GM23338 (cell line): ENCODE results near the gene FBN2. TPM values are rescaled to one million over a fixed set of nuclear protein-coding genes. Genes with fewer than 3 reads are reported as not detected.

Experiments used
- ATAC-seq: fragments of 200-7000 bp; cut with Tn5 transposase; 3 replicates; pipeline ENCODE4 v1.9.1; 2020
- DNase-seq: peaks from one replicate; pipeline ENCODE4 v3.0.0-alpha.2; 2015; ENCODE audit warnings: low spot score
- H2AFZ ChIP-seq: fragments of 200-600 bp; sonication (generic); 2 replicates; pipeline ENCODE4 v1.8.0; 2016; ENCODE audit warnings: antibody characterized with exemption, mild to moderate bottlenecking, moderate library complexity
- H3F3A ChIP-seq: fragments of 200-600 bp; sonication (generic); replicated peaks from 2 replicates; pipeline ENCODE4 v1.8.0; 2017; ENCODE audit warnings: antibody characterized with exemption, mixed run types, low read depth
- H3K27ac ChIP-seq: fragments of 200-600 bp; sonication (generic); 2 replicates; pipeline ENCODE4 v1.6.1; 2016; ENCODE audit warnings: low read depth
- H3K27me3 ChIP-seq: fragments of 200-600 bp; sonication (generic); 2 replicates; pipeline ENCODE4 v1.8.0; 2016; ENCODE audit warnings: mild to moderate bottlenecking, mixed run types, moderate library complexity; ENCODE audit not compliant: insufficient read depth
- H3K36me3 ChIP-seq: fragments of 200-600 bp; sonication (generic); 2 replicates; pipeline ENCODE4 v1.8.0; 2016; ENCODE audit warnings: mild to moderate bottlenecking; ENCODE audit not compliant: insufficient read depth
- H3K4me1 ChIP-seq: fragments of 200-600 bp; sonication (generic); 2 replicates; pipeline ENCODE4 v1.8.0; 2016; ENCODE audit warnings: mild to moderate bottlenecking, moderate library complexity; ENCODE audit not compliant: insufficient read depth
- H3K4me2 ChIP-seq: fragments of 200-600 bp; sonication (generic); 2 replicates; pipeline ENCODE4 v1.7.1; 2017; ENCODE audit warnings: mixed run types
- H3K4me3 ChIP-seq: fragments of 200-600 bp; sonication (generic); 2 replicates; pipeline ENCODE4 v1.6.1; 2016; ENCODE audit warnings: mixed run types
- H3K79me2 ChIP-seq: fragments of 200-600 bp; sonication (generic); replicated peaks from 2 replicates; pipeline ENCODE4 v1.8.0; 2017; ENCODE audit warnings: mild to moderate bottlenecking; ENCODE audit not compliant: insufficient read depth
- H3K9me2 ChIP-seq: fragments of 200-600 bp; sonication (generic); 2 replicates; pipeline ENCODE4 v1.8.0; 2017; ENCODE audit not compliant: insufficient read depth
- H4K20me1 ChIP-seq: fragments of 200-600 bp; sonication (generic); replicated peaks from 2 replicates; pipeline ENCODE4 v1.8.0; 2017; ENCODE audit warnings: mild to moderate bottlenecking; ENCODE audit not compliant: insufficient read depth
- H3K27ac Mint-ChIP-seq: 2 replicates; pipeline ENCODE4 v1.8.0; 2020; ENCODE audit warnings: inconsistent platforms, mild to moderate bottlenecking, moderate library complexity, mixed read lengths
- H3K27me3 Mint-ChIP-seq: 3 replicates; pipeline ENCODE4 v1.8.0; 2022; ENCODE audit warnings: low read depth, mild to moderate bottlenecking, moderate library complexity, mixed read lengths, inconsistent platforms; ENCODE audit not compliant: insufficient read depth, poor library complexity
- H3K36me3 Mint-ChIP-seq: 3 replicates; pipeline ENCODE4 v1.8.0; 2021; ENCODE audit warnings: low read depth, mild to moderate bottlenecking, inconsistent platforms, moderate library complexity, mixed read lengths
- H3K4me1 Mint-ChIP-seq: 3 replicates; pipeline ENCODE4 v1.8.0; 2020; ENCODE audit warnings: mild to moderate bottlenecking, inconsistent platforms, mixed read lengths
- H3K4me3 Mint-ChIP-seq: 3 replicates; pipeline ENCODE4 v1.8.0; 2021; ENCODE audit warnings: moderate library complexity, mild to moderate bottlenecking, inconsistent platforms, mixed read lengths
- H3K9me3 Mint-ChIP-seq: 3 replicates; pipeline ENCODE4 v1.8.0; 2020; ENCODE audit warnings: moderate library complexity, mild to moderate bottlenecking, inconsistent platforms, mixed read lengths
- ZNF114 ChIP-seq: fragments of 250-450 bp; sonication (Bioruptor Pico); IDR thresholded peaks from 2 replicates; pipeline ENCODE4 v1.5.0; 2020; ENCODE audit warnings: mild to moderate bottlenecking, moderate library complexity
- polyA plus RNA-seq: library from polyadenylated mRNA; unstranded; fragments of >200 nt; fragmentation: Nextera tagmentation; extraction: Ambion mirVana; gene quantifications from 2 replicates; pipeline ENCODE4 v1.2.1, GENCODE V29; 2016
- total RNA-seq: library from RNA; depleted of rRNA; stranded (reverse); fragments of >200 nt; shearing (Covaris generic); gene quantifications from 2 replicates; pipeline ENCODE4 v1.2.3, GENCODE V29; 2014
- TF ChIP-seq, protein P1 (sequence below): fragments of 250-450 bp; sonication (Bioruptor Pico); IDR thresholded peaks from 2 replicates; pipeline ENCODE4 v1.5.0; 2020; ENCODE audit warnings: mild to moderate bottlenecking, moderate library complexity
- TF ChIP-seq, protein P2 (sequence below): IDR thresholded peaks from 2 replicates; pipeline ENCODE4 v1.6.1; 2016; ENCODE audit warnings: antibody characterized with exemption
- TF ChIP-seq, protein P3 (sequence below): IDR thresholded peaks from one replicate; pipeline ENCODE4 v1.6.1; 2018; ENCODE audit warnings: antibody characterized with exemption; ENCODE audit not compliant: unreplicated experiment

The FBN2 gene
- total and polyA plus RNA-seq, 2 experiments from 2014 or later = 2.6 to 13.6 TPM

DNA sequence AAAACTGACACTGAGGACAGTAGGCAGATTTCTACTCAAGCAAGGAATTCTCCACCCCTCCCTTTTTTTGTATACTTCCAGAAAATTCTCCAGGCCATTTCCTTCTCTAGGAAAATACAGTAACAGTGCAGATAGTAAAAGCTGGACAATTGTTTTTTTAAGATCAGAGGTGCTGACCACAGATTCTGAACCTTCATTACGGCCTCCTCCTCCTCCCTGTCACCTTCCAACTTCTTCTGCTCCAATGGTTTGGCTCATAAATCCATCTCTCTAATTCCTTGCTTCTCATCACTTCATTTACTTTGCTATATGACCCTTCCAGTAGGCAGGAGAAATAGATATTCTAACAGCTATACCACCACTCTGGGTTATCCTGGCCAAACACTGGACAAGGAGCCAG lies 220.6 kb downstream of the FBN2 start (continued):
- TF ChIP-seq, protein P1, sequence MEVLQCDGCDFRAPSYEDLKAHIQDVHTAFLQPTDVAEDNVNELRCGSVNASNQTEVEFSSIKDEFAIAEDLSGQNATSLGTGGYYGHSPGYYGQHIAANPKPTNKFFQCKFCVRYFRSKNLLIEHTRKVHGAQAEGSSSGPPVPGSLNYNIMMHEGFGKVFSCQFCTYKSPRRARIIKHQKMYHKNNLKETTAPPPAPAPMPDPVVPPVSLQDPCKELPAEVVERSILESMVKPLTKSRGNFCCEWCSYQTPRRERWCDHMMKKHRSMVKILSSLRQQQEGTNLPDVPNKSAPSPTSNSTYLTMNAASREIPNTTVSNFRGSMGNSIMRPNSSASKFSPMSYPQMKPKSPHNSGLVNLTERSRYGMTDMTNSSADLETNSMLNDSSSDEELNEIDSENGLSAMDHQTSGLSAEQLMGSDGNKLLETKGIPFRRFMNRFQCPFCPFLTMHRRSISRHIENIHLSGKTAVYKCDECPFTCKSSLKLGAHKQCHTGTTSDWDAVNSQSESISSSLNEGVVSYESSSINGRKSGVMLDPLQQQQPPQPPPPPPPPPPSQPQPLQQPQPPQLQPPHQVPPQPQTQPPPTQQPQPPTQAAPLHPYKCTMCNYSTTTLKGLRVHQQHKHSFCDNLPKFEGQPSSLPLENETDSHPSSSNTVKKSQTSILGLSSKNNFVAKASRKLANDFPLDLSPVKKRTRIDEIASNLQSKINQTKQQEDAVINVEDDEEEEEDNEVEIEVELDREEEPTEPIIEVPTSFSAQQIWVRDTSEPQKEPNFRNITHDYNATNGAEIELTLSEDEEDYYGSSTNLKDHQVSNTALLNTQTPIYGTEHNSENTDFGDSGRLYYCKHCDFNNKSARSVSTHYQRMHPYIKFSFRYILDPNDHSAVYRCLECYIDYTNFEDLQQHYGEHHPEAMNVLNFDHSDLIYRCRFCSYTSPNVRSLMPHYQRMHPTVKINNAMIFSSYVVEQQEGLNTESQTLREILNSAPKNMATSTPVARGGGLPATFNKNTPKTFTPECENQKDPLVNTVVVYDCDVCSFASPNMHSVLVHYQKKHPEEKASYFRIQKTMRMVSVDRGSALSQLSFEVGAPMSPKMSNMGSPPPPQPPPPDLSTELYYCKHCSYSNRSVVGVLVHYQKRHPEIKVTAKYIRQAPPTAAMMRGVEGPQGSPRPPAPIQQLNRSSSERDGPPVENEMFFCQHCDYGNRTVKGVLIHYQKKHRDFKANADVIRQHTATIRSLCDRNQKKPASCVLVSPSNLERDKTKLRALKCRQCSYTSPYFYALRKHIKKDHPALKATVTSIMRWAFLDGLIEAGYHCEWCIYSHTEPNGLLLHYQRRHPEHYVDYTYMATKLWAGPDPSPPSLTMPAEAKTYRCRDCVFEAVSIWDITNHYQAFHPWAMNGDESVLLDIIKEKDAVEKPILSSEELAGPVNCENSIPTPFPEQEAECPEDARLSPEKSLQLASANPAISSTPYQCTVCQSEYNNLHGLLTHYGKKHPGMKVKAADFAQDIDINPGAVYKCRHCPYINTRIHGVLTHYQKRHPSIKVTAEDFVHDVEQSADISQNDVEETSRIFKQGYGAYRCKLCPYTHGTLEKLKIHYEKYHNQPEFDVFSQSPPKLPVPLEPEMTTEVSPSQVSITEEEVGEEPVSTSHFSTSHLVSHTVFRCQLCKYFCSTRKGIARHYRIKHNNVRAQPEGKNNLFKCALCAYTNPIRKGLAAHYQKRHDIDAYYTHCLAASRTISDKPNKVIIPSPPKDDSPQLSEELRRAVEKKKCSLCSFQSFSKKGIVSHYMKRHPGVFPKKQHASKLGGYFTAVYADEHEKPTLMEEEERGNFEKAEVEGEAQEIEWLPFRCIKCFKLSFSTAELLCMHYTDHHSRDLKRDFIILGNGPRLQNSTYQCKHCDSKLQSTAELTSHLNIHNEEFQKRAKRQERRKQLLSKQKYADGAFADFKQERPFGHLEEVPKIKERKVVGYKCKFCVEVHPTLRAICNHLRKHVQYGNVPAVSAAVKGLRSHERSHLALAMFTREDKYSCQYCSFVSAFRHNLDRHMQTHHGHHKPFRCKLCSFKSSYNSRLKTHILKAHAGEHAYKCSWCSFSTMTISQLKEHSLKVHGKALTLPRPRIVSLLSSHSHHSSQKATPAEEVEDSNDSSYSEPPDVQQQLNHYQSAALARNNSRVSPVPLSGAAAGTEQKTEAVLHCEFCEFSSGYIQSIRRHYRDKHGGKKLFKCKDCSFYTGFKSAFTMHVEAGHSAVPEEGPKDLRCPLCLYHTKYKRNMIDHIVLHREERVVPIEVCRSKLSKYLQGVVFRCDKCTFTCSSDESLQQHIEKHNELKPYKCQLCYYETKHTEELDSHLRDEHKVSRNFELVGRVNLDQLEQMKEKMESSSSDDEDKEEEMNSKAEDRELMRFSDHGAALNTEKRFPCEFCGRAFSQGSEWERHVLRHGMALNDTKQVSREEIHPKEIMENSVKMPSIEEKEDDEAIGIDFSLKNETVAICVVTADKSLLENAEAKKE (CRISPR knock-in tag) = no peak
- no peak for TF ChIP-seq ZNF114

DNA sequence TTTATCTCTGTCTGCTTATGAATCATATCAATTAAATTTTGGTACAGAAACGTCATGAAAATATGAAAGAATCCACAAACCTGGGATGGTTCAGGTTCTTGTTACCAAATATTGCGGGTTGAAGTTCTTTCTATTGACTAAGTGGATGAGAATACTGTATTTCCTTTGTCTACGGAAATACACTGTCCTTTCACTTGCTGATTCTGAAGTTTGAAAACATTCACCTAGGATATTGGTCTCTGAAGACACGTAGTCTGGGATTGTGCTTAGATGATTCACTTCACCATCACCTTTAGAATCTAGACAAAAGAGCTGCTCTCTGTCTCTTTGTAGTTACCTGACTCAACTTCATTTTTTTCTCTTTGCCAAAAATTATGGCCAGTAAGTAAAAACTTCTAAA lies 222.4 kb downstream of the FBN2 start:
- no peaks in the 10 kb centered on the region for H3K36me3 Mint-ChIP-seq
- H3K27me3 Mint-ChIP-seq = peaks cover 2% of the 10 kb centered on the region
- H3K27ac ChIP-seq = no peak overlapping the region
- no peak overlapping the region for H2AFZ ChIP-seq
- DNase-seq (no peak), ATAC-seq (no peak)
- H3K4me3 ChIP-seq = no peak overlapping the region
- no peaks in the 10 kb centered on the region for H3K9me2 ChIP-seq
- H3K36me3 ChIP-seq = no peaks in the 10 kb centered on the region
- H3K27me3 ChIP-seq = no peaks in the 10 kb centered on the region
- no peaks in the 10 kb centered on the region for H4K20me1 ChIP-seq
- H3K4me1 Mint-ChIP-seq = no peaks in the 10 kb centered on the region
- H3K4me2 ChIP-seq = no peak overlapping the region
- no peaks in the 10 kb centered on the region for H3F3A ChIP-seq
- H3K79me2 ChIP-seq = no peaks in the 10 kb centered on the region
- H3K4me3 Mint-ChIP-seq = no peak overlapping the region
- H3K27ac Mint-ChIP-seq = no peak overlapping the region
- no peaks in the 10 kb centered on the region for H3K9me3 Mint-ChIP-seq
- no peaks in the 10 kb centered on the region for H3K4me1 ChIP-seq
- TF ChIP-seq ZNF114 = no peak
- TF ChIP-seq, protein P1 (CRISPR knock-in tag) = no peak
- TF ChIP-seq, protein P2, sequence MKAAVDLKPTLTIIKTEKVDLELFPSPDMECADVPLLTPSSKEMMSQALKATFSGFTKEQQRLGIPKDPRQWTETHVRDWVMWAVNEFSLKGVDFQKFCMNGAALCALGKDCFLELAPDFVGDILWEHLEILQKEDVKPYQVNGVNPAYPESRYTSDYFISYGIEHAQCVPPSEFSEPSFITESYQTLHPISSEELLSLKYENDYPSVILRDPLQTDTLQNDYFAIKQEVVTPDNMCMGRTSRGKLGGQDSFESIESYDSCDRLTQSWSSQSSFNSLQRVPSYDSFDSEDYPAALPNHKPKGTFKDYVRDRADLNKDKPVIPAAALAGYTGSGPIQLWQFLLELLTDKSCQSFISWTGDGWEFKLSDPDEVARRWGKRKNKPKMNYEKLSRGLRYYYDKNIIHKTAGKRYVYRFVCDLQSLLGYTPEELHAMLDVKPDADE = no peak
- TF ChIP-seq, protein P3, sequence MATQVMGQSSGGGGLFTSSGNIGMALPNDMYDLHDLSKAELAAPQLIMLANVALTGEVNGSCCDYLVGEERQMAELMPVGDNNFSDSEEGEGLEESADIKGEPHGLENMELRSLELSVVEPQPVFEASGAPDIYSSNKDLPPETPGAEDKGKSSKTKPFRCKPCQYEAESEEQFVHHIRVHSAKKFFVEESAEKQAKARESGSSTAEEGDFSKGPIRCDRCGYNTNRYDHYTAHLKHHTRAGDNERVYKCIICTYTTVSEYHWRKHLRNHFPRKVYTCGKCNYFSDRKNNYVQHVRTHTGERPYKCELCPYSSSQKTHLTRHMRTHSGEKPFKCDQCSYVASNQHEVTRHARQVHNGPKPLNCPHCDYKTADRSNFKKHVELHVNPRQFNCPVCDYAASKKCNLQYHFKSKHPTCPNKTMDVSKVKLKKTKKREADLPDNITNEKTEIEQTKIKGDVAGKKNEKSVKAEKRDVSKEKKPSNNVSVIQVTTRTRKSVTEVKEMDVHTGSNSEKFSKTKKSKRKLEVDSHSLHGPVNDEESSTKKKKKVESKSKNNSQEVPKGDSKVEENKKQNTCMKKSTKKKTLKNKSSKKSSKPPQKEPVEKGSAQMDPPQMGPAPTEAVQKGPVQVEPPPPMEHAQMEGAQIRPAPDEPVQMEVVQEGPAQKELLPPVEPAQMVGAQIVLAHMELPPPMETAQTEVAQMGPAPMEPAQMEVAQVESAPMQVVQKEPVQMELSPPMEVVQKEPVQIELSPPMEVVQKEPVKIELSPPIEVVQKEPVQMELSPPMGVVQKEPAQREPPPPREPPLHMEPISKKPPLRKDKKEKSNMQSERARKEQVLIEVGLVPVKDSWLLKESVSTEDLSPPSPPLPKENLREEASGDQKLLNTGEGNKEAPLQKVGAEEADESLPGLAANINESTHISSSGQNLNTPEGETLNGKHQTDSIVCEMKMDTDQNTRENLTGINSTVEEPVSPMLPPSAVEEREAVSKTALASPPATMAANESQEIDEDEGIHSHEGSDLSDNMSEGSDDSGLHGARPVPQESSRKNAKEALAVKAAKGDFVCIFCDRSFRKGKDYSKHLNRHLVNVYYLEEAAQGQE = no peak
